ENCODE data around the gene ELK3.

ELK3 gene

GRCh38 chr12:96300064-96300463, 105.9 kb downstream of the ELK3 start:
- ATAC-seq = no peak
- TF ChIP-seq ESRRG (CRISPR knock-in tag; IDR thresholded peaks at IDR 0.05) (no peak), RARB (CRISPR knock-in tag; IDR thresholded peaks at IDR 0.05) (no peak), SNAI2 (CRISPR knock-in tag; IDR thresholded peaks at IDR 0.05) (no peak), BACH2 (CRISPR knock-in tag; IDR thresholded peaks at IDR 0.05; ENCODE audit: borderline replicate concordance) (no peak), CSRNP3 (CRISPR knock-in tag; IDR thresholded peaks at IDR 0.05) (no peak), TCF4 (CRISPR knock-in tag; IDR thresholded peaks at IDR 0.05; ENCODE audit: borderline replicate concordance) (no peak), ZNF8 (CRISPR knock-in tag; IDR thresholded peaks at IDR 0.05) (no peak), PATZ1 (CRISPR knock-in tag; IDR thresholded peaks at IDR 0.05; ENCODE audit: borderline replicate concordance) (no peak)

- TF ChIP-seq SNAI2 (CRISPR knock-in tag; IDR thresholded peaks at IDR 0.05) = no peak
- TF ChIP-seq ARNTL (CRISPR knock-in tag; IDR thresholded peaks at IDR 0.05; ENCODE audit: borderline replicate concordance, low read depth) = no peak
- no peak for TF ChIP-seq PATZ1 (CRISPR knock-in tag; IDR thresholded peaks at IDR 0.05; ENCODE audit: borderline replicate concordance)
- TF ChIP-seq TCF4 (CRISPR knock-in tag; IDR thresholded peaks at IDR 0.05; ENCODE audit: borderline replicate concordance) = peak; percentile 73; the same call in 1 of the 2 replicates
- TF ChIP-seq TSHZ2 (CRISPR knock-in tag; IDR thresholded peaks at IDR 0.05) = 0 out of 2 replicates have a peak, but pooled peaks have one; percentile 36
- no peak for TF ChIP-seq ZFP30 (CRISPR knock-in tag; IDR thresholded peaks at IDR 0.05)
- no peak for TF ChIP-seq PPARA (CRISPR knock-in tag; IDR thresholded peaks at IDR 0.05; ENCODE audit: borderline replicate concordance)
Observed at GRCh38 chr12:96301732-96302131, 107.6 kb downstream of the ELK3 start.

GRCh38 chr12:96302687-96303310, 108.6 kb downstream of the ELK3 start:
- TF ChIP-seq ZNF70 (CRISPR knock-in tag; IDR thresholded peaks at IDR 0.05) = no peak
- no peak for TF ChIP-seq GLIS3 (CRISPR knock-in tag; IDR thresholded peaks at IDR 0.05)
- no peak for TF ChIP-seq ZNF565 (CRISPR knock-in tag; conservative IDR thresholded peaks at IDR 0.05; ENCODE audit: low read depth)
- TF ChIP-seq TCF4 (CRISPR knock-in tag; IDR thresholded peaks at IDR 0.05; ENCODE audit: borderline replicate concordance) = no peak
- TF ChIP-seq ZNF8 (CRISPR knock-in tag; IDR thresholded peaks at IDR 0.05) = no peak
- TF ChIP-seq ZFP30 (CRISPR knock-in tag; IDR thresholded peaks at IDR 0.05) = no peak
- no peak for TF ChIP-seq PPARA (CRISPR knock-in tag; IDR thresholded peaks at IDR 0.05; ENCODE audit: borderline replicate concordance)
- no peak for TF ChIP-seq TOX (CRISPR knock-in tag; IDR thresholded peaks at IDR 0.05; ENCODE audit: borderline replicate concordance)
- TF ChIP-seq PATZ1 (CRISPR knock-in tag; IDR thresholded peaks at IDR 0.05; ENCODE audit: borderline replicate concordance) = no peak
- no peak for TF ChIP-seq CREB5 (CRISPR knock-in tag; IDR thresholded peaks at IDR 0.05; ENCODE audit: low read depth)
- no peak for TF ChIP-seq ZC3H10 (CRISPR knock-in tag; IDR thresholded peaks at IDR 0.05)
- TF ChIP-seq RARB (CRISPR knock-in tag; IDR thresholded peaks at IDR 0.05) = no peak
- TF ChIP-seq SNAI2 (CRISPR knock-in tag; IDR thresholded peaks at IDR 0.05) = no peak
- ATAC-seq = no peak

More at GRCh38 chr12:96301732-96302131, 107.6 kb downstream of the ELK3 start:
- no peak for ATAC-seq
